PC-3 (cell line): ENCODE measurements around the gene MSRB2. TPM values are rescaled to one million over a fixed set of nuclear protein-coding genes. Genes with fewer than 3 reads are reported as not detected.

Experiments used
- ATAC-seq: fragments of 200-7000 bp; cut with Tn5 transposase; 2 replicates; pipeline ENCODE4 v1.9.1; 2020; ENCODE audit warnings: mild to moderate bottlenecking, moderate library complexity
- BruUV-seq: library from RNA; stranded (reverse); fragments of 400-500 nt; replicated peaks from 2 replicates; lab custom pipeline; 2021; lab: Mats Ljungman, UMichigan
- CTCF ChIA-PET: fragments of 300-600 bp; sonication (Branson Sonifier 250); formaldehyde crosslinking; loops from one replicate; lab custom pipeline; 2022; ENCODE audit warnings: antibody characterized with exemption; lab: Charles Lee
- POLR2A ChIA-PET: fragments of 300-600 bp; sonication (Branson Sonifier 250); formaldehyde crosslinking; loops from one replicate; lab custom pipeline; 2022; ENCODE audit warnings: antibody characterized with exemption; ENCODE audit not compliant: unreplicated experiment; lab: Charles Lee
- DNase-seq: peaks from one replicate; pipeline ENCODE4 v3.0.0-alpha.2; 2015
- H2AFZ ChIP-seq: fragments of 300-600 bp; sonication (generic); 2 replicates; pipeline ENCODE4 v1.6.0; 2016; ENCODE audit warnings: antibody characterized with exemption, low read length
- H3F3A ChIP-seq: fragments of 300-600 bp; sonication (generic); one replicate; pipeline ENCODE4 v1.6.0; 2017; ENCODE audit warnings: antibody characterized with exemption, low read length, control low read depth, mild to moderate bottlenecking; ENCODE audit not compliant: unreplicated experiment
- H3K27ac ChIP-seq: fragments of 300-600 bp; sonication (generic); 2 replicates; pipeline ENCODE4 v1.5.1; 2016; ENCODE audit warnings: mild to moderate bottlenecking, low read length
- H3K27me3 ChIP-seq: fragments of 300-600 bp; sonication (generic); 2 replicates; pipeline ENCODE4 v1.6.1; 2016; ENCODE audit warnings: low read length, mixed read lengths
- H3K36me3 ChIP-seq: fragments of 300-600 bp; sonication (generic); 2 replicates; pipeline ENCODE4 v1.6.1; 2016; ENCODE audit warnings: low read depth, mixed run types, low read length, mixed read lengths
- H3K4me1 ChIP-seq: fragments of 300-600 bp; sonication (generic); 2 replicates; pipeline ENCODE4 v1.5.1; 2016; ENCODE audit warnings: low read length; ENCODE audit not compliant: insufficient read depth
- H3K4me2 ChIP-seq: fragments of 300-600 bp; sonication (generic); 2 replicates; pipeline ENCODE4 v1.6.0; 2016; ENCODE audit warnings: low read length
- H3K4me3 ChIP-seq: fragments of 300-600 bp; sonication (generic); 2 replicates; pipeline ENCODE4 v1.5.1; 2016; ENCODE audit warnings: mild to moderate bottlenecking, low read length, mixed read lengths
- H3K79me2 ChIP-seq: fragments of 300-600 bp; sonication (generic); 2 replicates; pipeline ENCODE4 v1.6.1; 2017; ENCODE audit warnings: low read length, mixed read lengths
- H3K9ac ChIP-seq: fragments of 300-600 bp; sonication (generic); 2 replicates; pipeline ENCODE4 v1.6.0; 2016; ENCODE audit warnings: mild to moderate bottlenecking, low read length
- H3K9me2 ChIP-seq: fragments of 300-600 bp; sonication (generic); replicated peaks from 2 replicates; pipeline ENCODE4 v1.6.1; 2016; ENCODE audit warnings: mixed run types, low read length, mixed read lengths
- H3K9me3 ChIP-seq: fragments of 300-600 bp; sonication (generic); 2 replicates; pipeline ENCODE4 v1.6.1; 2016; ENCODE audit warnings: low read length, mixed read lengths
- H4K20me1 ChIP-seq: fragments of 300-600 bp; sonication (generic); 2 replicates; pipeline ENCODE4 v1.6.1; 2016; ENCODE audit warnings: low read length, mixed read lengths
- EZH2 ChIP-seq: fragments of 300-600 bp; sonication (generic); IDR thresholded peaks from one replicate; pipeline ENCODE4 v1.6.1; 2017; ENCODE audit warnings: antibody characterized with exemption, mild to moderate bottlenecking, low read length; ENCODE audit not compliant: unreplicated experiment
- EZH2phosphoT487 ChIP-seq: fragments of 300-600 bp; sonication (generic); IDR thresholded peaks from 2 replicates; pipeline ENCODE4 v1.6.1; 2018; ENCODE audit warnings: mild to moderate bottlenecking, antibody characterized with exemption, low read length, borderline replicate concordance
- intact Hi-C: fragments of 100-400 bp; cut with micrococcal nuclease; formaldehyde crosslinking; loops from 2 replicates; pipeline ENCODE4 v1.9.0; 2023
- total RNA-seq: library from RNA; depleted of rRNA; stranded (reverse); fragments of >200 nt; gene quantifications from 2 replicates; pipeline ENCODE4 v1.2.3, GENCODE V29; 2014
- TF ChIP-seq, protein P1 (sequence below): fragments of 300-600 bp; sonication (generic); conservative IDR thresholded peaks from 2 replicates; pipeline ENCODE4 v1.5.1; 2017; ENCODE audit warnings: antibody characterized with exemption, low read depth, mild to moderate bottlenecking, low read length

Gene MSRB2
- total RNA-seq, 1 experiment from 2014 or later: 14.3 TPM

DNA sequence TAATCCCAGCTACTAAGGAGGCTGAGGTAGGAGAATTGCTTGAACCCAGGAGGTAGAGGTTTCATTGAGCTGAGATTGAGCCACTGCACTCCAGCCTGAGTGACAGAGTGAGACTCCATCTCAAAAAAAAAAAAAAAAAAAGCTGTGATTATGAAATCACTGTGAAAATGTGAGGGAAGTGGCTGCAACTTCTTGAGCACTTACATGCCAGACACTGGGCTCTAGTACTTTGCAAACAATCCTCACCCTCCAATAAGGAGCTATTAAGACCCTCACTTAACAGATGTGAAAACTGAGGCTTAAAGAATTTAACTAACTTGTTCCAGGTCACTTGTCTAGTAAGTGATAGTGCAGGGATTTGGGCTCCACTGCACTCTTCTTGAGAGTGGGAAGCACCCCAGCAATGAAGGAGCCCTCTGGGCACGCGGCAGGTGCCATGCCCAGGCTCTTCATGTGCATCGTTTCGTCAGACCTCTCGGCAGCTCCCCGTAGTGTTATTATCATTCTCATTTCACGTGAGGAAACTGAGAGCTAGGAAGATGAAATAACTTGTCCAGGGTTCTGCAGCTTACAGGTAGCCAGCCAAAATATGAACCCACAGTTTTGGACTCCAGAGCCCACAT lies 19.0 kb downstream of the MSRB2 start:
- Histone ChIP-seq H3K9me2 (no peaks in the 10 kb centered on the region), H2AFZ (no peak overlapping the region), H4K20me1 (no peaks in the 10 kb centered on the region), H3K9me3 (no peaks in the 10 kb centered on the region), H3K79me2 (no peaks in the 10 kb centered on the region), H3K4me2 (no peak overlapping the region), H3K27ac (no peak overlapping the region), H3K9ac (no peak overlapping the region), H3K4me3 (no peak overlapping the region), H3K4me1 (no peaks in the 10 kb centered on the region), H3K27me3 (no peaks in the 10 kb centered on the region), H3F3A (no peaks in the 10 kb centered on the region), H3K36me3 (no peaks in the 10 kb centered on the region)
- POLR2A ChIA-PET: no interaction called here
- CTCF ChIA-PET: no interaction called here
- TF ChIP-seq EZH2 (no peak), EZH2phosphoT487 (no peak)
- TF ChIP-seq, protein P1, sequence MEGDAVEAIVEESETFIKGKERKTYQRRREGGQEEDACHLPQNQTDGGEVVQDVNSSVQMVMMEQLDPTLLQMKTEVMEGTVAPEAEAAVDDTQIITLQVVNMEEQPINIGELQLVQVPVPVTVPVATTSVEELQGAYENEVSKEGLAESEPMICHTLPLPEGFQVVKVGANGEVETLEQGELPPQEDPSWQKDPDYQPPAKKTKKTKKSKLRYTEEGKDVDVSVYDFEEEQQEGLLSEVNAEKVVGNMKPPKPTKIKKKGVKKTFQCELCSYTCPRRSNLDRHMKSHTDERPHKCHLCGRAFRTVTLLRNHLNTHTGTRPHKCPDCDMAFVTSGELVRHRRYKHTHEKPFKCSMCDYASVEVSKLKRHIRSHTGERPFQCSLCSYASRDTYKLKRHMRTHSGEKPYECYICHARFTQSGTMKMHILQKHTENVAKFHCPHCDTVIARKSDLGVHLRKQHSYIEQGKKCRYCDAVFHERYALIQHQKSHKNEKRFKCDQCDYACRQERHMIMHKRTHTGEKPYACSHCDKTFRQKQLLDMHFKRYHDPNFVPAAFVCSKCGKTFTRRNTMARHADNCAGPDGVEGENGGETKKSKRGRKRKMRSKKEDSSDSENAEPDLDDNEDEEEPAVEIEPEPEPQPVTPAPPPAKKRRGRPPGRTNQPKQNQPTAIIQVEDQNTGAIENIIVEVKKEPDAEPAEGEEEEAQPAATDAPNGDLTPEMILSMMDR: no peak
- ATAC-seq (no peak), DNase-seq (no peak)
- intact Hi-C loops: no loop called here
- BruUV-seq: no TSS peak

- H3K4me2 ChIP-seq: no peak overlapping the region
- ATAC-seq (no peak), DNase-seq (no peak)
- H3F3A ChIP-seq: no peaks in the 10 kb centered on the region
- ChIA-PET POLR2A (no interaction called here), CTCF (no interaction called here)
- TF ChIP-seq EZH2 (no peak), EZH2phosphoT487 (no peak)
- TF ChIP-seq, protein P1: no peak
- intact Hi-C loops: no loop called here
- H3K9me2 ChIP-seq: no peaks in the 10 kb centered on the region
- H3K79me2 ChIP-seq: no peaks in the 10 kb centered on the region
- H3K4me1 ChIP-seq: no peaks in the 10 kb centered on the region
- no peak overlapping the region for H3K9ac ChIP-seq
- no peaks in the 10 kb centered on the region for H3K36me3 ChIP-seq
- H3K9me3 ChIP-seq: no peaks in the 10 kb centered on the region
- no peaks in the 10 kb centered on the region for H4K20me1 ChIP-seq
- no peak overlapping the region for H2AFZ ChIP-seq
- H3K4me3 ChIP-seq: no peak overlapping the region
- no peak overlapping the region for H3K27ac ChIP-seq
- no TSS peak for BruUV-seq
- H3K27me3 ChIP-seq: no peaks in the 10 kb centered on the region
Measured at GRCh38 chr10:23116486-23117205, 21.3 kb downstream of the MSRB2 start.
